Smooth muscle cell of bladder (primary cell): Measurements from ENCODE around the gene C12orf75. TPM values are rescaled to one million over a fixed set of nuclear protein-coding genes. Genes with fewer than 3 reads are reported as not detected.

Source experiments
- total RNA-seq: library from RNA; depleted of rRNA; stranded (reverse); fragments of >200 nt; gene quantifications from 2 replicates; pipeline ENCODE4 v1.2.3, GENCODE V29; 2014

The C12orf75 gene
- total RNA-seq: 41.2 and 51.3 TPM in 2 replicates

DNA sequence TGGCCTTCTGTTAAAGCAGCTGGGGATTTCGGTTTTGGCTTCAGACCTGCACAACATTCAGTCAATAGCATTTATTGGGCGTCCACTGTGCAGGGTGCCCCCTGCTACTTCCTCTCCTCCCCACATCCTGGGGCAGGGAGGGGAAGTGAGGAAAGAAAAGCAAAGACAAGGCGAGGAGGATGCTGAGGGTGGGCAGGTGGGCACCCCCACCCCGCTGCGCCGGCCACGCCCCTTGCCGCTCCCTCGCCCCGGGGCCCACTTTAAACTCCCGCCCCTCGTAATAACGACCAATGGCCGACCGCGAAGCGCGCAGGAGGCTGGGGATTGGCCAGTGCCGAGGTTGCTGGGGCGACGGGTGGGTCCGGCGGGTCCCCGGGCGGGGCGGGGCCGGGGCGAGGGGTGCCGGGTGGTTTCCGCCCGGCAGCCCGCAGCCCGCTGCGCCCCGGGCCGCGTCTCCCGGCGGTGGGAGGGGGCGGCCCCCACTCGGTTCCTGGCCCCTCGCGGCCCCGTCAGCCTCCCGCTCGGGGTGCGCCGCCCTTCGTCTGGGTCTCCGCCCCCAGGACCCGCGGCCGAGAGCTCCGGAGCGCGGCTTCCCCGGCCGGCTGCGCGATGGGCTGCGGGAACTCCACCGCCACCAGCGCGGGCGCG, at the start of gene C12orf75:
Gene C12orf75 (plus strand): TSS at position 409 of the 648 bp plus-strand sequence. CDS start 201 bp downstream, at position 610.

Other genes with a start within 250 kb of the C12orf75 start
- gene ALDH1L2, start 246.2 kb upstream of the C12orf75 start, total RNA-seq: 44.7 and 44.8 TPM in 2 replicates
- 67.1 and 74.7 TPM in 2 replicates for gene WASHC4, start 223.0 kb upstream of the C12orf75 start, total RNA-seq
- gene APPL2, start 94.5 kb upstream of the C12orf75 start, total RNA-seq: 28.0 and 38.3 TPM in 2 replicates